PC-3 (cell line): Measurements from ENCODE around the gene SPHK2.

Experiments
- EZH2 ChIP-seq: fragments of 300-600 bp; sonication (generic); IDR thresholded peaks from one replicate; pipeline ENCODE4 v1.6.1; 2017; ENCODE audit warnings: antibody characterized with exemption, mild to moderate bottlenecking, low read length; ENCODE audit not compliant: unreplicated experiment
- EZH2phosphoT487 ChIP-seq: fragments of 300-600 bp; sonication (generic); IDR thresholded peaks from 2 replicates; pipeline ENCODE4 v1.6.1; 2018; ENCODE audit warnings: mild to moderate bottlenecking, antibody characterized with exemption, low read length, borderline replicate concordance
- TF ChIP-seq, protein P1 (sequence below): fragments of 300-600 bp; sonication (generic); conservative IDR thresholded peaks from 2 replicates; pipeline ENCODE4 v1.5.1; 2017; ENCODE audit warnings: antibody characterized with exemption, low read depth, mild to moderate bottlenecking, low read length

DNA sequence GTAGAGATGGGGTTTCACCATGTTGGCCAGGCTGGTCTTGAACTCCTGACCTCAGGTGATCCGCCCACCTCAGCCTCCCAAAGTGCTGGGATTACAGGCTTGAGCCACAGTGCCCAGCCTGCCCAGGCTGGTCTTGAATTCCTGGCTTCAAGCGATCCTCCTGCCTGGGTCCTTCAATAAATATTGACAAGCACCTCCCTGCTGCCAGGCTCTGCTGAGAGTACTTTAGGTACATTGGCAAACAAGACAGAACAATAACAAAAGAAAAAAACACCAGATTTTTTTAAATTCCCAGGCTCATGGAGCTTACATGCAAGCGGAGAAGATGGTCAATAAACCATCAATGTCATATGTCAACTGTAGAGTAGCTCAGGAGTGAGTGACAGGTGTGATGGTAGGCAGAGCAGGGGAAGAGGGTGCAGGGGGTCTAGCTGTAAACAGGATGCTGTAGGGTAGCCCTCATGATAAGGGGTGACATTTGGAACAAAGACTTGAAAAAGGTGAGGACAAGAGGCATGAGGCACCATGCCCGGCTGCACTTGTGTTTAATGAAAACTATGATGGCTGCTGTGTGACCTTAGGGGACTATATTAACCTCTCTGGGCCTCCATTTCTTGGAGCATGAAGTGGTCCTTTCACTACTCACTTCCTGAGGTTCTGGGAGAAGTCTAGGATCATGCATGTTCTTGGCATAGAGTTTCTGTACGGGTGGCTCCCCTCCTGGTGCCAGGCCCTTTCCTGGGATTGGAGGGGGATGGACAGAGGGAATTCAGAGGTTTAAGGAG lies 47.7 kb upstream of the SPHK2 start:
- TF ChIP-seq, protein P1, sequence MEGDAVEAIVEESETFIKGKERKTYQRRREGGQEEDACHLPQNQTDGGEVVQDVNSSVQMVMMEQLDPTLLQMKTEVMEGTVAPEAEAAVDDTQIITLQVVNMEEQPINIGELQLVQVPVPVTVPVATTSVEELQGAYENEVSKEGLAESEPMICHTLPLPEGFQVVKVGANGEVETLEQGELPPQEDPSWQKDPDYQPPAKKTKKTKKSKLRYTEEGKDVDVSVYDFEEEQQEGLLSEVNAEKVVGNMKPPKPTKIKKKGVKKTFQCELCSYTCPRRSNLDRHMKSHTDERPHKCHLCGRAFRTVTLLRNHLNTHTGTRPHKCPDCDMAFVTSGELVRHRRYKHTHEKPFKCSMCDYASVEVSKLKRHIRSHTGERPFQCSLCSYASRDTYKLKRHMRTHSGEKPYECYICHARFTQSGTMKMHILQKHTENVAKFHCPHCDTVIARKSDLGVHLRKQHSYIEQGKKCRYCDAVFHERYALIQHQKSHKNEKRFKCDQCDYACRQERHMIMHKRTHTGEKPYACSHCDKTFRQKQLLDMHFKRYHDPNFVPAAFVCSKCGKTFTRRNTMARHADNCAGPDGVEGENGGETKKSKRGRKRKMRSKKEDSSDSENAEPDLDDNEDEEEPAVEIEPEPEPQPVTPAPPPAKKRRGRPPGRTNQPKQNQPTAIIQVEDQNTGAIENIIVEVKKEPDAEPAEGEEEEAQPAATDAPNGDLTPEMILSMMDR = no peak
- no peak for TF ChIP-seq EZH2
- TF ChIP-seq EZH2phosphoT487 = no peak
